Upper lobe of right lung (tissue), 1 donor: ENCODE measurements around the gene APLF. TPM values are rescaled to one million over a fixed set of nuclear protein-coding genes. Genes with fewer than 3 reads are reported as not detected.

Experiments used
- ATAC-seq: fragments of 200-7000 bp; cut with Tn5 transposase; one replicate; pipeline ENCODE4 v1.9.1; 2020; ENCODE audit warnings: mild to moderate bottlenecking, moderate library complexity
- DNase-seq: peaks from one replicate; pipeline ENCODE4 v3.0.0-alpha.2; 2020
- H3K27ac ChIP-seq: fragments of 200-600 bp; one replicate; pipeline ENCODE4 v1.8.0; 2022
- H3K27me3 ChIP-seq: fragments of 200-600 bp; one replicate; pipeline ENCODE4 v1.8.0; 2022; ENCODE audit warnings: mild to moderate bottlenecking
- H3K36me3 ChIP-seq: fragments of 200-600 bp; one replicate; pipeline ENCODE4 v1.8.0; 2022
- H3K4me1 ChIP-seq: fragments of 200-600 bp; one replicate; pipeline ENCODE4 v1.8.0; 2022
- H3K4me3 ChIP-seq: fragments of 200-600 bp; one replicate; pipeline ENCODE4 v1.8.0; 2022; ENCODE audit warnings: mild to moderate bottlenecking
- H3K9me3 ChIP-seq: fragments of 200-600 bp; one replicate; pipeline ENCODE4 v1.8.0; 2022
- intact Hi-C: fragments of 100-400 bp; cut with DNase I; formaldehyde crosslinking; loops from one replicate; pipeline ENCODE4 v1.11.0; 2022
- total RNA-seq: library from RNA; stranded (reverse); fragmentation: NEBNext Ultra II Directional; extraction: Animal tissue kit (Norgen Biotek cat#: 25700); gene quantifications from one replicate; pipeline ENCODE4 v1.2.1, GENCODE V29; 2021
- TF ChIP-seq, protein P1 (sequence below): fragments of 200-600 bp; IDR thresholded peaks from one replicate; pipeline ENCODE4 v1.8.0; 2022; ENCODE audit warnings: antibody characterized with exemption
- donor health status: DM: no; HTN: yes; CAD: no; lungs with severe emphysema.

The APLF gene
- total RNA-seq, 1 donor from 2014 or later = 6.8 TPM

DNA sequence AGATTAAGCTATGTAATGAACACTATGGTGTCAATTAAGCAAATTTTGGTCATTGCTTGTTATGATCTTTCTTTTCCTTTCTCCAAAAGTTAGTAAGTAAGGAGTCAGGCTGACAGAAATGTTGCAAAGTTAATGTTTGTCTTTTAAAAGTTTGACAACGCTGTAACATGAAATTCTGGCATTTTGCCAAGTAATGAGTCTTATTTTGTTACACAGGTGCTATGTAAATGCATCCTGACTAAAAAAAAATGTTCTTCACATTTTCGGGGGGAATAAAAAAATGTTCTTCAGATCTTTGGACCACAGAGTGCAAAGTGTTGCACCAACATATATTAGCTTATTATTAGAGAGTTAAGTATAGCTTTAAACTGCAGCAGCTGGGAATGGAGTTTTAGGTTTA, 121.2 kb downstream of the APLF start:
- ATAC-seq = no peak

DNA sequence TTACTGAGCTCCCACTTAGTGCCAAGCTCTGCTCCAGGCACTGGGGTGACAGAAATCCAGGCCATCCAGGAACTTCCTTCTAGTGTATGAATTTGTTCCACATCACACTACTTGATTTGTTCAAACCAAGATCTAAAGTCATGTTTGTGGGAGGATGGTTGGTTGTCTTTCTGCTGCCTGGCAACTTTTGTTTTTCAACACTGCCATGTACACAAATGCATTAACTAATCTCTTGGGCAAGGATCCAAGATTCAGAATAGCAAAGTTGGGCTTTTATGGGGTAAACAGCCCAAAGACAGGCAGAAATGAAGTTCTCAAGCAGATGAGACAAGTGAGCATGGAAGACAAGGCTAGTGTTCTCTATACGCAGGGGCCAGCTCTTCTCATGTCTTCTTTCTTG, 122.6 kb downstream of the APLF start:
- H3K4me3 ChIP-seq = no peak overlapping the region
- DNase-seq (no peak), ATAC-seq (no peak)
- intact Hi-C loops = no loop called here
- no peaks in the 10 kb centered on the region for H3K9me3 ChIP-seq
- H3K27ac ChIP-seq = no peak overlapping the region
- H3K27me3 ChIP-seq = no peaks in the 10 kb centered on the region
- no peaks in the 10 kb centered on the region for H3K36me3 ChIP-seq
- TF ChIP-seq, protein P1, sequence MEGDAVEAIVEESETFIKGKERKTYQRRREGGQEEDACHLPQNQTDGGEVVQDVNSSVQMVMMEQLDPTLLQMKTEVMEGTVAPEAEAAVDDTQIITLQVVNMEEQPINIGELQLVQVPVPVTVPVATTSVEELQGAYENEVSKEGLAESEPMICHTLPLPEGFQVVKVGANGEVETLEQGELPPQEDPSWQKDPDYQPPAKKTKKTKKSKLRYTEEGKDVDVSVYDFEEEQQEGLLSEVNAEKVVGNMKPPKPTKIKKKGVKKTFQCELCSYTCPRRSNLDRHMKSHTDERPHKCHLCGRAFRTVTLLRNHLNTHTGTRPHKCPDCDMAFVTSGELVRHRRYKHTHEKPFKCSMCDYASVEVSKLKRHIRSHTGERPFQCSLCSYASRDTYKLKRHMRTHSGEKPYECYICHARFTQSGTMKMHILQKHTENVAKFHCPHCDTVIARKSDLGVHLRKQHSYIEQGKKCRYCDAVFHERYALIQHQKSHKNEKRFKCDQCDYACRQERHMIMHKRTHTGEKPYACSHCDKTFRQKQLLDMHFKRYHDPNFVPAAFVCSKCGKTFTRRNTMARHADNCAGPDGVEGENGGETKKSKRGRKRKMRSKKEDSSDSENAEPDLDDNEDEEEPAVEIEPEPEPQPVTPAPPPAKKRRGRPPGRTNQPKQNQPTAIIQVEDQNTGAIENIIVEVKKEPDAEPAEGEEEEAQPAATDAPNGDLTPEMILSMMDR = no peak
- H3K4me1 ChIP-seq = peaks cover 5% of the 10 kb centered on the region

More for the DNA sequence above, 121.2 kb downstream of the APLF start:
- DNase-seq = no peak
- H3K9me3 ChIP-seq = no peaks in the 10 kb centered on the region
- H3K36me3 ChIP-seq = no peaks in the 10 kb centered on the region
- intact Hi-C loops = no loop called here
- H3K4me1 ChIP-seq = no peaks in the 10 kb centered on the region
- no peak overlapping the region for H3K4me3 ChIP-seq
- H3K27me3 ChIP-seq = no peaks in the 10 kb centered on the region
- no peak overlapping the region for H3K27ac ChIP-seq
- TF ChIP-seq, protein P1 = no peak

DNA sequence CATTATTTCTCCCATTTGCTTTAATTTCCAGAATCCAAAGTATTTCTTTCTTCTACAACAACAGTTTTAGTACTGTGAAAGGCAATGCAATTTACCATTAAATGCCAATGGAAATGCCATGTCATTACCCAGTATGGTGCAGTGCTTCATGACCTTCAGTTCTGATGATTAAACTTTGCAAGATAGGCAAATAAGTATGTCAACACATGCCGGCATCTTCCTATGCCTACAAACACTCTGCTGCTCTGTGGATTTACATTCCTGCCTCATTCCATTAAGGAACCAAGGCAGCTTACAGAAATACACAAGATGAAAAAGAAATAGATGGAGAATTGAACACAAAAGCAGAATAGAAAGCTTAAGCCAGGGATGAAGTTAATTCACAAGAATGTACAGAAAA, 123.3 kb downstream of the APLF start:
- Histone ChIP-seq H3K9me3 (no peaks in the 10 kb centered on the region), H3K27me3 (no peaks in the 10 kb centered on the region), H3K36me3 (no peaks in the 10 kb centered on the region), H3K27ac (no peak overlapping the region), H3K4me1 (peaks cover 7% of the 10 kb centered on the region), H3K4me3 (no peak overlapping the region)
- no peak for DNase-seq
- ATAC-seq = no peak
- intact Hi-C loops = no loop called here
- TF ChIP-seq, protein P1 = no peak

DNA sequence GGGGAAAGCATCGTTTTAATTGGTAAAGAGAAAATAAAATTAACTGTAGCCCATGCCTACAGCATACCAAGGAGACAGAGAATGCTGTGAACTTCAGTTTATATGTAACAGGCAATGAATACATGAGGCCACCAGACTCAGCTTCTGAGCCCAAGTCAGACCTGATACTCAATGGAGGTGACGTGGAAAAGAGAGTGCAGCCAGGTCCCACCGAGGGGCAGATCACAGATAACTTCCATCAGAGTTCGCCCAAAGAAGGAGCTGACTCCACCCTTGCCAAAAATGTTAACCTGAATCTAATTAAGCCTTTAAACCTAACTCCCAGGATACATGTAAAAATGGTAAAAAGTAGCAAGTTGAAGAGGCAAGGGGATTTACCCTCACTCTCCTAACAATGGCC, 123.8 kb downstream of the APLF start:
- intact Hi-C loops = no loop called here
- peaks cover 7% of the 10 kb centered on the region for H3K4me1 ChIP-seq
- DNase-seq = no peak
- H3K27ac ChIP-seq = no peak overlapping the region
- H3K4me3 ChIP-seq = no peak overlapping the region
- ATAC-seq = no peak
- no peaks in the 10 kb centered on the region for H3K9me3 ChIP-seq
- H3K27me3 ChIP-seq = no peaks in the 10 kb centered on the region
- H3K36me3 ChIP-seq = no peaks in the 10 kb centered on the region
- TF ChIP-seq, protein P1 = no peak

DNA sequence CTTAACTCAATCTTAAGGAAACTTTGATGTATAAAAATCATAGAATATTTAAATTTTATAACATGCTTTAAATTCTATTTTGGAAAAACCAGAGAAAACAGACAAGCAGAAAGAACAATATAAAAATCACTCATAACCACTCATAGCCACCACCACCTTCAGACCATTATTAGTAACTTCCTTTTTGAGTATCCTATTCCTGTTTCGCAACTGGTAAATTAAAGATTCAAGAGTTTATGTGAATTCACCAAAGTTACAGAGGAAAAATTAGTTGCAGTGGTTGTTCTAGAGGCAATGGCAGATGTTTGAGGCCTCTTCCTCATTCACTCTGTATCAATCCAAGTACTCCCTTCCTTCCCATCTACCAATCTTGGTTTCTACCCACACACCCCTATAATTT, 126.7 kb downstream of the APLF start:
- Histone ChIP-seq H3K27ac (no peak overlapping the region), H3K27me3 (no peaks in the 10 kb centered on the region), H3K4me3 (no peak overlapping the region), H3K4me1 (peaks cover 7% of the 10 kb centered on the region), H3K9me3 (no peaks in the 10 kb centered on the region), H3K36me3 (no peaks in the 10 kb centered on the region)
- DNase-seq = no peak
- no peak for ATAC-seq
- TF ChIP-seq, protein P1 = no peak
- intact Hi-C loops = no loop called here
